ENCODE results near the gene GPR153. TPM values are rescaled to one million over a fixed set of nuclear protein-coding genes. Genes with fewer than 3 reads are reported as not detected.

GPR153 gene
- total and polyA plus RNA-seq, 7 donors = 3.7 to 32.4 (median 10.8) TPM

GRCh38 chr1:6307099-6307498, 46.2 kb upstream of the GPR153 start:
- no peaks in the 10 kb centered on the region for H3K36me3 ChIP-seq
- DNase-seq = no peak
- 95 to 97% methylated on average over 15 of the region's 15 CpGs for WGBS, 2 donors
- no peak overlapping the region for H3K4me3 ChIP-seq
- H3K27ac ChIP-seq = no peak overlapping the region
- TF ChIP-seq, protein P1, sequence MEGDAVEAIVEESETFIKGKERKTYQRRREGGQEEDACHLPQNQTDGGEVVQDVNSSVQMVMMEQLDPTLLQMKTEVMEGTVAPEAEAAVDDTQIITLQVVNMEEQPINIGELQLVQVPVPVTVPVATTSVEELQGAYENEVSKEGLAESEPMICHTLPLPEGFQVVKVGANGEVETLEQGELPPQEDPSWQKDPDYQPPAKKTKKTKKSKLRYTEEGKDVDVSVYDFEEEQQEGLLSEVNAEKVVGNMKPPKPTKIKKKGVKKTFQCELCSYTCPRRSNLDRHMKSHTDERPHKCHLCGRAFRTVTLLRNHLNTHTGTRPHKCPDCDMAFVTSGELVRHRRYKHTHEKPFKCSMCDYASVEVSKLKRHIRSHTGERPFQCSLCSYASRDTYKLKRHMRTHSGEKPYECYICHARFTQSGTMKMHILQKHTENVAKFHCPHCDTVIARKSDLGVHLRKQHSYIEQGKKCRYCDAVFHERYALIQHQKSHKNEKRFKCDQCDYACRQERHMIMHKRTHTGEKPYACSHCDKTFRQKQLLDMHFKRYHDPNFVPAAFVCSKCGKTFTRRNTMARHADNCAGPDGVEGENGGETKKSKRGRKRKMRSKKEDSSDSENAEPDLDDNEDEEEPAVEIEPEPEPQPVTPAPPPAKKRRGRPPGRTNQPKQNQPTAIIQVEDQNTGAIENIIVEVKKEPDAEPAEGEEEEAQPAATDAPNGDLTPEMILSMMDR (IDR thresholded peaks at IDR 0.05) = no peak
- TF ChIP-seq EP300 (IDR thresholded peaks at IDR 0.05) = no peak
- no peak for TF ChIP-seq POLR2AphosphoS5 (IDR thresholded peaks at IDR 0.05)
- no peak for TF ChIP-seq POLR2A (IDR thresholded peaks at IDR 0.05)
- H3K27me3 ChIP-seq = no peaks in the 10 kb centered on the region
- H3K9me3 ChIP-seq = no peaks in the 10 kb centered on the region
- no peaks in the 10 kb centered on the region for H3K4me1 ChIP-seq
- intact Hi-C loops (cut with DNase I) = no loop called here

- H3K27ac ChIP-seq = no peak overlapping the region
- H3K4me1 ChIP-seq = no peaks in the 10 kb centered on the region
- intact Hi-C loops (cut with DNase I) = no loop called here
- 93% methylated on average over 15 of the region's 15 CpGs for WGBS, 2 donors
- DNase-seq = no peak
- no peaks in the 10 kb centered on the region for H3K36me3 ChIP-seq
- H3K9me3 ChIP-seq = no peaks in the 10 kb centered on the region
- no peak for TF ChIP-seq POLR2AphosphoS5 (IDR thresholded peaks at IDR 0.05)
- H3K4me3 ChIP-seq = no peak overlapping the region
- no peaks in the 10 kb centered on the region for H3K27me3 ChIP-seq
Observed at GRCh38 chr1:6303397-6304012, 42.6 kb upstream of the GPR153 start.

DNA sequence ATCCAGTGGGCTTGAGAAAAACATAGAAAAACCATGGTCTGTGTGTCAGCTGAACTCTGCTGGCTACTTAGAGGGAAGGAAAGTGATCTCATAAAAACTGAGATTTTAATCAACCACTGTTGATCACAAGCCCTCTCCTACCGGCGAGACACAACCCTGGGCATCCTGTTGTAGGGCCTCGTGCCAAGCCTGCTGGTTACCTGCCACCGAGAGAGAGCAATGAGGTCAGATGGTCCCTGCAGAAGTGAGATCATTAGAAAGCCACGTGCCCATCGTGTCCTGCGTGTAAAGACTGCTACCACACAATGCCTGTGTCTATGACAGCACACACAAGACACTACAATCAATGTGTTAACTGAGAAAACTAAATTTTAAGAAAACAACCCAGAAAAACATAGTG, 41.7 kb upstream of the GPR153 start:
- Histone ChIP-seq H3K9me3 (no peaks in the 10 kb centered on the region), H3K36me3 (no peaks in the 10 kb centered on the region), H3K4me3 (no peak overlapping the region), H3K27me3 (no peaks in the 10 kb centered on the region), H3K27ac (no peak overlapping the region), H3K4me1 (no peaks in the 10 kb centered on the region)
- TF ChIP-seq EP300 (IDR thresholded peaks at IDR 0.05) = no peak
- WGBS, 2 donors = 87 to 89% methylated on average over 7 of the region's 7 CpGs
- intact Hi-C loops (cut with DNase I) = no loop called here
- DNase-seq = no peak

DNA sequence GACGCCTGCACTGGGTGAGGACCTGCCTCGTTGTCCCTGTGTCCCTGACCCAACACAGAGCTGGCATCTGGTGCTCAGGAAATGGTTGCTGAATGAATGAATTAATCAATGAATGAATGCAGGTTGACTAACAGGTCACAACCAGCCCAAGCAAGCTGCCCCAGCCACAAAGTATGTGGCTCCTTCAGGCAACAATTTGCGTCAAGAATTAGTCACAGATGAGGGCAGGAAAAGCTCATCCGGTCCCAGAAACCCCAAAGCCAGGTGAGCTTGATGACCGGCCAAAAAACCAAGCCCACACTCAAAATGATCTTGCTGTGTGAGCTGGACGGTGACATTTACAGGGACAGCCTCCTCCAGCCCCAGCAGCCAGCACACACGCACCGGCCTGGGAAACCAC, 40.6 kb upstream of the GPR153 start:
- intact Hi-C loops (cut with DNase I) = no loop called here
- Histone ChIP-seq H3K36me3 (no peaks in the 10 kb centered on the region), H3K4me1 (no peaks in the 10 kb centered on the region), H3K4me3 (no peak overlapping the region), H3K9me3 (no peaks in the 10 kb centered on the region), H3K27me3 (no peaks in the 10 kb centered on the region), H3K27ac (no peak overlapping the region)
- no peak for DNase-seq
- TF ChIP-seq EP300 (IDR thresholded peaks at IDR 0.05) (no peak), POLR2AphosphoS5 (IDR thresholded peaks at IDR 0.05) (no peak)
- 88 to 94% methylated on average over 8 of the region's 8 CpGs for WGBS, 2 donors

DNA sequence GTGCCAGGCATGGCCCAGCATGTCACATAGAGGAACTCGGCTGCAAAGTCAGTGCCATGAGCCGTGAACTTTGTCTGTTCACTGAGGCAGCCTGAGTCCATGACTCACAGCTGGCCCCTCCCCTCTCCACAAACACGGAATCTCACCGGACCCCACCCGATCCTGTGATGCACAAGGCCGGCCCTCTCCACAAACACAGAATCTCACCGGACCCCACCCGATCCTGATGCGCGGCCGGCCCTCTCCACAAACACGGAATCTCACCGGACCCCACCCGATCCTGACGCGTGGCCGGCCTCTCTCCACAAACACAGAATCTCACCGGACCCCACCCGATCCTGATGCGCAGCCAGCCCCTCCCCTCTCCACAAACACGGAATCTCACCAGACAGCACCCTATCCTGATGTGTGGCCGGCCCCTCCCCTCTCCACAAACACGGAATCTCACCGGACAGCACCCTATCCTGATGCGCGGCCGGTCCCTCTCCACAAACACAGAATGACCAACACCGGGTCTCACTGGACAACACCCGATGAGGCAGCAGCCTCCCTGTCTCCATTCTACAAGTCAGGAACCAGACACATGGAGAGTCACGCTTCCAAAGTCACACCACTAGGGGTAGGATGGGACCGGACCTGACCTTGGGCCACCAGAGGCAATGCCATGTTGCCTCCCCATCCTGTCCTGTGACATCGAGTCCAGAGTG, 39.6 kb upstream of the GPR153 start:
- H3K36me3 ChIP-seq = no peaks in the 10 kb centered on the region
- no peak overlapping the region for H3K27ac ChIP-seq
- H3K9me3 ChIP-seq = no peaks in the 10 kb centered on the region
- no peak for TF ChIP-seq POLR2AphosphoS5 (IDR thresholded peaks at IDR 0.05)
- TF ChIP-seq POLR2A (IDR thresholded peaks at IDR 0.05) = no peak
- TF ChIP-seq, protein P1 (IDR thresholded peaks at IDR 0.05) = no peak
- no peaks in the 10 kb centered on the region for H3K27me3 ChIP-seq
- H3K4me3 ChIP-seq = no peak overlapping the region
- intact Hi-C loops (cut with DNase I) = no loop called here
- no peaks in the 10 kb centered on the region for H3K4me1 ChIP-seq
- DNase-seq = no peak
- WGBS, 2 donors = 27 to 76% methylated on average over 32 of the region's 32 CpGs

DNA sequence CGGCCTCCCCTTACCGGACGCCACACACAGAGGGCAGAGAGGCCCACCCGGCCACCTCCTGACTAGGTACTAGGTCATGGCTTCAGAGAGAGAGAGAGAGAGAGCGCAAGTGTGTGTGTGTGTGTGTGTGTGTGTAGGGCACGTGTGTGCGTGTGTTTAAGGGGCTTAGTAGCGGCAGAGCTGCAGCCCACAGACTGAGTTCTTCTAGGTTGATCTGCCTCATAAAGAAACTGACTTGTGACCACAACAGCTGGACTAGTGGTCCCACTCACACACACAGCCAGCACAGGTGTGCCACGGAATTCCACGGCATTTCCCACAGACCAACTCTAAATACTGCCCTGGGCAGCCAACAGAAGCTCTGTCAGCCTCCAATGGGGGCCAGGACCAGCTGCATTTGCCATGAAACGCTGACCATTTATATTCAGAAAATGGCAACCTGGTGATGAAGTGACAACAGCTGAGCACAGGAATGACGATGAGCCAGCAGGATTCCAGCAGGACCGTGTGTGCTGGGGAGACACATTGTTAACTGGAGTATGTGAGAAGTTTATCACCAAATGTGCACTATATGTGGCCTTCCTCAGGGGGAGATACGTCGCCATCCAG, 38.8 kb upstream of the GPR153 start:
- intact Hi-C loops (cut with DNase I) = no loop called here
- Histone ChIP-seq H3K27me3 (no peaks in the 10 kb centered on the region), H3K9me3 (no peaks in the 10 kb centered on the region), H3K27ac (no peak overlapping the region), H3K4me3 (no peak overlapping the region), H3K4me1 (no peaks in the 10 kb centered on the region), H3K36me3 (peaks cover 0 to under 1% (median 0%) of the 10 kb centered on the region in 4 donors)
- TF ChIP-seq, protein P1 (IDR thresholded peaks at IDR 0.05) = no peak
- TF ChIP-seq POLR2A (IDR thresholded peaks at IDR 0.05) = no peak
- TF ChIP-seq POLR2AphosphoS5 (IDR thresholded peaks at IDR 0.05) = no peak
- 94 to 95% methylated on average over 15 of the region's 15 CpGs for WGBS, 2 donors
- no peak for DNase-seq
